GM11168 (cell line): ENCODE results near the gene PCIF1.
"Not testable (repeated sequence)": the region's sequence is repeated elsewhere in the genome, so short reads cannot be mapped to it uniquely, and the experiment has no call there.

Experiments used
- in situ Hi-C: fragments of 300-500 bp; cut with MboI; formaldehyde crosslinking; loops from one replicate; pipeline ENCODE4 v1.12.0; 2022; ENCODE audit warnings: low sequenced_read_pairs; ENCODE audit not compliant: unreplicated experiment

PCIF1 gene

DNA sequence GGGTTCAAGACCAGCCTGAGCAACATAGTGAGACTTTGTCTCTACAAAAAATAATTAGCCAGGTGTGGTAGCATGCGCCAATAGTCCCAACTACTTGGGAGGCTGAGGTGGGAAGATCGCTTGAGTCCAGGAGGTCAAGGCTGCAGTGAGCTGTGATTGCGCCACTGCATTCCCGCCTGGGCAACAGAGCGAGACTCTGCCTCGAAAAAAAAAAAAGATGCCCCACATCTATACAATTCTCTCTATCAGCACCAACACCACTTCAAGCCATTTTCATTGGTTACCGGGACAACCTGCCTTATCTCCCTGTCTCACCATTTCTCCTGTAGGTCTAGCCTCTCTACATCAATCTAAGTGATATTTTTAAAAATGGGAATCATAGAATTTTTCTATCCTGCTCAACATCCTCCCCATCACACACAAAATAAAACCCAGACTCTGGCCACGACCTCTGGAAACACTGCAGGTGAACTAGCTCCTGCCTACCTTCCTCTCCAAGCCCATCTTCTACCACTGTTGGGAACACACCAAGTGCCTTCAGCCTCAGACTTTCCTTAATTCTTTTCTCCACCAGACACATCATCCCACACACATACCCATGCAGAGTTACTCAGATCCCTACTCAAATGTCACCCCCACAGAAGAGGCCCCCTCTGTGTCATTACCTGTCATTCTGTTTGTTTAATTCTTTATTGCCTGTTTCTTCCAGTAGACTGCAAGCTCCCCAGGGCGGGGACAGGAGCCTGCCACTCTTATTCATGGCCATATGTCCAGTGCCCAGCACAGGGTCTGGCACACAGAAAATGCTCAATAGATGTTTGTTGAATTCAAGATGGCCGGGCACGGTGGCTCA, 12.9 kb upstream of the PCIF1 start:
- in situ Hi-C loops: no loop called here

DNA sequence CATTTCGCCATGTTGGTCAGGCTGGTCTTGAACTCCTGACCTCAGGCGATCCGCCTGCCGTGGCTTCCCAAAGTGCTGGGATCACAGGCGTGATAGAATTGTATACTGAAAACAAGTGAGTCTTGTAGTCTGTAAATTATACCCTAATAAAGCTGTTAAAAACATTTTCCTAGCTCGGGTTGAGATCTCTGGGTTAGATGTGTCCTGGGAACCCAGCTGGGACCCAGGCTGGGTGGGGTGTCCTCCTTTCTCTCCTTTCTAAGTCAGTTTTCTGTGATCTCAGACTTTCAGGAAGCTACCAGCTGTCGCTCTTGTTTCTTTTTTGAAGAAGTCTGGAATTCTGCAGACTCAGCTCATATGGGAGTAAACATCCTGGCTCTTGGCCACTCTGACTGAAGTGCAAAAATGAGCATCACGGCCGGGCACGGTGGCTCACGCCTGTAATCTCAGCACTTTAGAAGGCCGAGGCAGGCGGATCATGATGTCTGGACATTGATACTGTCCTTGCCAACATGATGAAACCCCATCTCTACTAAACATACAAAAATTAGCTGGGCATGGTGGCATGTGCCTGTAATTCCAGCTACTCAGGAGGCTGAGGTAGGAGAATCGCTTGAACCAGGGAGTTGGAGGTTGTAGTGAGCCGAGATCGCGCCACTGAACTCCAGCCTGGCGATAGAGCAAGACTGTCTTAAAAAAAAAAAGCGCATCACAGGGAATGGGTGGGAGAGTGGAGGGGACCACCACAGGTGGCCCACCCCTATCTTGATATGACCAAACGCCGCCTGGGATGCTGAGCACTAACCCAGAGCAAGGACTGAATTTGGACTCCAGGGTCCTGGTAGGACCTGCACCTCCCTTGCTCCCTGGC, 9.9 kb upstream of the PCIF1 start:
- in situ Hi-C loops: no loop called here

DNA sequence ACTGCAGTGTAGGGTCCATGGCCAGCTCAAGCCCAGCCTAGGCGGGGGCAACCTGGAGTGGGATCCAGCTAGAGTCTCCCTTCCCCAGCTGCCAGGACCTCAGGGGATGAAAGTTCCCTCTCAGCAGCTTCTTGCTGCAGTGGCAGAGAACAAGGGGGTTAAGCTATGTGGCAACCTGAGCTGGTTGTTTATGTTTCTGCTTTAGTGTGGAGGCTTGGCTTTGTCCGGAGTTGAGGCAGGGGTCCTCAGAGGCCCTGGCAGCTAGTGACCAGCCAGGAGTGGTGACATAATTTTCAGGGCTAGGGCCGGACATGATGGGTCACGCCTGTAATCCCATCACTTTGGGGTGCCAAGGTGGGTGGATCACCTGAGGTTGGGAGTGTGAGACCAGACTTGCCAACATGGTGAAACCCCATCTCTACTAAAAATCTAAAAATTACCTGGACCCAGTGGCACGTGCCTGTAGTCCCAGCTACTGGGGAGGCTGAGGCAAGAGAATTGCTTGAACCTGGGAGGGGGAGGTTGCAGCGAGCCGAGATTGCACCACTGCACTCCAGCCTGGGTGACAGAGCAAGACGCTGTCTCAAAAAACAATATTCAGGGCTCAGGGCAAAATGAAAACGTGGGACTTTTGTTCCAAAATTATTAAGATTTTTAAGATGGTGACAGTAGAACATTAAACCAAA, 8.5 kb upstream of the PCIF1 start:
- in situ Hi-C loops: no loop called here

DNA sequence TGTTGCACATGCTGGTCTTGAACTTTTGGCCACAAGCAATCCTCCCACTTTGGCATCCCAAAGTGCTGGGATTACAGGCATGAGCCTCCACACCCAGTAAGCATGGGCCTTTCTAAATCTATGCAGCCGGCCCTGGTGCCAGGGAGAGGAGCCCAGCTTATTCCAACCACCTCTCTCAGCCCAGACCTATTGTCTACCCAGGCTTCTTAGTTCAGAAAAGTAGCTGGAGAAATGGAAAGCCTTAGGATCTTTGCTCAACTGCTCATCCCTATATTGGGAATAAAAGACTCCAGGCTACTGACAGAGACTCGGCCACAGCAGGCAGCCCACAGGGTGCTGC, 7.8 kb upstream of the PCIF1 start:
- in situ Hi-C loops: no loop called here

DNA sequence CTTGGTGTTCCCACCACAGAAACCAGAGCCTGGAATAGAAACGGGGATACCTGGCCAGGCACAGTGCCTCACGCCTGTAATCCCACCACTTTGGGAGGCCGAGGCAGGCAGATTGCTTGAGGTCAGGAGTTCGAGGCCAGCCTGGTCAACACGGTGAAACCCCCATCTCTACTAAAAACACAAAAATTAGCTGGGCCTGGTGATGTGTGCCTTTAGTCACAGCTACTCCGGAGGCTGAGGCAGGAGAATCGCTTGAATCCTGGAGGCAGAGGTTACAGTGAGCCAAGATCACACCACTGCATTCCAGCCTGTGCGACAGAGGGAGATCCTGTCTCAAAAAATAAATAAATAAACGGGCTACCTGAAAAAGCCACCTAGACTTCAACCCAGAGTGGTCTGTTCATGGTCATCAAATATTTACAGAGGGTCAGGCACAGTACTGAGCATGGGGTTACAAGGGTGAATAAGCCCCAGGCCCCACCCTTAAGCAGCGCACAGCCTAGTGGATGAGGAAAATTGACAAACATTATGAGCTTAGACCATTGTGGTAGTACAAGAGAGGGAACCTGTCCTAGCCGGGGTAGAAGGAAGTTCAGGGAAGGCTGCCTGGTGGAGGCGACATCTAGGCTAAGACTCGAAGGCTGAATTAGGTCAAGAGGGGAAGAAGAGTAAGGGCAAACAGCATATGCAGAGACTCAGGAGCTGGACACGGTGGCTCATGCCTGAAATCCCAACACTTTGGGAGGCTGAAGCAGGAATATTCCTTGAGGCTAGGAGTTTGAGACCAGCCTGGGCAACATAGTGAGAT, 7.2 kb upstream of the PCIF1 start:
- in situ Hi-C loops: no loop called here

DNA sequence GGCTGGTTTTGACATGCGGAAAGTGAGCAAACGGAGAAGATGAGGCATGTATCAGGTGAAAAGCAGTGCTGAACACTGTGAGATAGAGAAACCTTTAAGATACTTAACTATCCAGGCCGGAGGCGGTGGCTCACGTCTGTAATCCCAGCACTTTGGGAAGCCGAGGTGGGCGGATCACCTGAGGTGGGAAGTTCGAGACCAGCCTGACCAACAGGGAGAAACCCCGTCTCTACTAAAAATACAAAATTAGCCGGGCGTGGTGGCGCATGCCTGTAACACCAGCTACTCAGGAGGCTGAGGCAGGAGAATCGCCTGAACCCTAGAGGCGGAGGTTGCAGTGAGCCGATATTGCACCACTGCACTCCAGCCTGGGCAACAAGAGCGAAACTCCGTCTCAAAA, 2.8 kb upstream of the PCIF1 start:
- in situ Hi-C loops: not testable (repeated sequence)

DNA sequence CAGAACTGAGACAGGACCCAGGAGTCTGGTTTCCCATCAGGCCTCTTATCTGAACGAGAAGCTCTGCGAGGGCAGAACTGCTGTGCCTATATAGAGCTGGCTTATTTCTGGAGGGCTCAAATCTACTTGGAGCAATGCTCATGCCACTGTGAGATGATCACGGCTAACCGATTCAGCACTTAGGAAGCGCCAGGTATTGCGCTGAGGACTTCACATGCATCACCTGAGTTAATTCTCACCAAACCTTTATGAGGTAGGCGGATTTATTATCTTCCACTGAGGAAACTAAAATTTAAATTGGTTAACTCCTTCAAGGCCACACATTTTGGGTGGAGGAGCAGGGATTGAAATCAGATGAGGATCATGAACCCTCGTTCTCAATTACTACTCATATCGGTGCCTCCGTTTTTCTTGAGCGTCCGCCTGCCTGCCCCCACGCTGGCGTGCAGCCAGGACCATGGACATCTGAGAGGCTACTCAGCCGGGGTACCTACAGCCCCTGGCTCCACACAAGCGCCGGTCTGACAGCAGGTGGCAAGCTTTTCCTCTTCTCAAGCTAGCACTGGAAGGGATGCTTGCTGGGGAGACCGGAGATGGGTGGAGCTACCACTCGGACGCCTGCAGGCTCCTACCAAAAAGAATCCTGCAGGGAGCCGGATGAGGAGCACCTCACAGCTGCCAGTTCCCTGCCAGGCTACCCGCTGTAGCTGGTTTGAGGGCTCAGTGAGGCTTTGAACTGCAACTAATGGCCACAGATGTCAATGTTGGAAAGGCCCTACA, 1.0 kb upstream of the PCIF1 start:
- in situ Hi-C loops: no loop called here

DNA sequence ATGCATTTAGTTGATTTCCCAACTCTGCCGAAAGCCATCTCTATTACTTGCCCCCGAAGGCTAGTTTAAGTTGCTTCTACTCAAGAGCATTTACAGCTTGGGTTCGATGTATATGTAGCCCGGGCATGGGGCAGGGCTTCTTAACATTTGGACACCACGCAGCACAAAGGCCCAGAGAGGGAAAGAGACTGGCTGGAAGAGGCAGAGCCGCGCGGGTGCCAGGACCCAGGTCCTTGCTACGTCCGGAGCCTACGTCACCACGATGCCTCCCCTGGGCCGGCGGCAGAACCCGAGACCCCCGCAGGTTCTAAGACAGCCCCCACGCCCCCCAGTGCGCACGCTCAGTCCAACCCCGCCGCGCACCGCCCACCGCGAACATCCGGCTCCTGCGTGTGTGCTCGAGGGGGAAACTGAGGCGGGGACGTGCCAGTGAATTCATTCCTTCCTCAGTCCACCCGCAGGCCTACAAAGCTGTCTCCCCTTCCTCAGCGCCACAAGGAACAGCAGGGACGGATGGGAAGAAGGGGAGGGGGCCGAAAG, 367 bp upstream of the PCIF1 start:
- in situ Hi-C loops: no loop called here

DNA sequence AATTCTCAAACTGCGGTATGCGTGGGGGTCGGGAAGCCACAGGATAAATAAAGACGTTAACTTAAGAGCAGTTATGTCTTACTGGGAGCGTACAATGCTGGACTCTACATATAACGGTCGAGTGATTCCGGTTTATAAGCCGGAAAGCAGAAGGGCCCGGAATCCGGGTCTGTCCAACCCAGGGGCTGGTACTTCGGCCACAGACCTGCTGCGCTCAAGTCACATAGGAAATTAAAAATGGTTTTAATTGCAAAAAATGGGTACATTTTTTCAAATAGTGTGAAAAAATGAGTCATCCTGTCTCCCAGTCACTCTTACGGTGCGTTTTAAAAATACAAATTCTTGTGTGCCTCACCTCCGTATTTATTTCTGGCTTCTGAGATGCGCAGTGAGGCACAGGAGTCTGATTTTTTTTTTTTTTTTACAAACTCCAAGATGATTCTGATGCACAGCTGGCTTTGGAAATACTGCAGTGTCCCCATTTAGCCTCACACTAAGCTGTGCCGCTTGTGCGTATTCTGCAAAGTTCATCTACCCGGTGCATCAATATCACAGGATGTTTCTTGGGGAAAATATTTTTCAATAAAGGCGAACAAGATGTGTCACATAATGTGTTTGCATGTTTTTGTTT, 1.0 kb downstream of the PCIF1 start:
- in situ Hi-C loops: no loop called here

DNA sequence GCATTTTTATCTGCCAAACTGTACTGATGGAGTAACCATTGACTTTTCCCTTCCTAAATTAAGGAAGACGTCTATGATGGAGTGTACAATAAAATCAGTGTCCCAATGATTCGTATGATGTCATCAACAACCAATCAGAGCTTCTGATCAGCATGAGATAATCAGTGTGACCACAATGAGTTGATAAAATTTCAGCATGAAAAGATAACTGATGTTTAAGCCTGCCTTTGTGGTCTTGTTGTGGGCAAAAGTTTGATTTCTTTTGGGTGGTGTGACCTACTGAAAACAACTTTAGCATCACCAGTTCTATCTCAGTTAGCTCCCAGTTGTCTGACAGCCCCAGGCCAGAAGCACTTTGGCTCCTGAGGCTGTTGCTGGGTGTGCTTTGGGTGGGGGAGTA, 3.3 kb downstream of the PCIF1 start:
- in situ Hi-C loops: no loop called here

DNA sequence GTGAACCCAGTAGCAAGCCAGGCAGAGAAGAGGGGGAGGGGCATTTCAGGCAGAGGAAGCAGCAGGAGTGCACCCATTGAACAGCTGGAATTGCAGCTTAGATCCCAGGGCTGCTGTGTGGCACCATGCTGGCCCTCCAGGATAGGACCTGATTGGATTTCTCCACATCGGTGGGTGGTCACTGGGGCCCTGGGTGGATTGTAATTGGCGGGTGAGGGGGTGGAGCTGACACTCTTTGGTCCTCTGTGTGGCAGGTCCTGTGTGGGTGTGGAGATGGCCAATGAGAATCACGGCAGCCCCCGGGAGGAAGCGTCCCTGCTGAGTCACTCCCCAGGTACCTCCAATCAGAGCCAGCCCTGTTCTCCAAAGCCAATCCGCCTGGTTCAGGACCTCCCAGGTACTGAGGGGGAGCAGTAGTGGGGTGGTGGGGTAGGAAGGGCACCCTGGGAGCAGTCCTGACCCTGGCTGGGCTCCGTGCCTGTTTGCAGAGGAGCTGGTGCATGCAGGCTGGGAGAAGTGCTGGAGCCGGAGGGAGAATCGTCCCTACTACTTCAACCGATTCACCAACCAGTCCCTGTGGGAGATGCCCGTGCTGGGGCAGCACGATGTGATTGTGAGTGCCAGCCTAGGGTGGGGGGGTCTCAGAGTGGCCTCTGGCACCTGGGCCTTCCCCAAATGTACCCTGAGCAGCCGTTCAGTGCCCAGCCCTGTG, 4.4 kb downstream of the PCIF1 start:
- in situ Hi-C loops: no loop called here

DNA sequence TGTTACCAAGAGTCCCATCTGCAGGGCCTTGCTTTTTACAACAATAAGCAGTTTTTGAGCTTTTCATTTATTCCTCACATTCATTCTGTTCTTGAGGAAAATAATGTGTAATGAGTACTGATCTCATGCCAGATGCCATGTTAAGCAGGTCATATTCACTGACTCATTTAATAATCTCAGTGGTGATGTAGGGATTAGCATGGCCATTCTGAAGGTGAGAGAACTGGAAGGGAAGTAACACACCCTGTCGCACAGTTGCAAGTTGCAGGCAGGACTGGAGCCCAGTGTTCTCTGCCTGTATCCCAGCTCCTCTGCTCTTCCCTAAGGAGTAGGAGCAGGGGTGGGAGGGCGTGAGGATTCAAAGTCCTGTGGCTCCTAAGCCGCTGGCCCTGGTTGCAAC, 5.6 kb downstream of the PCIF1 start:
- in situ Hi-C loops: no loop called here

DNA sequence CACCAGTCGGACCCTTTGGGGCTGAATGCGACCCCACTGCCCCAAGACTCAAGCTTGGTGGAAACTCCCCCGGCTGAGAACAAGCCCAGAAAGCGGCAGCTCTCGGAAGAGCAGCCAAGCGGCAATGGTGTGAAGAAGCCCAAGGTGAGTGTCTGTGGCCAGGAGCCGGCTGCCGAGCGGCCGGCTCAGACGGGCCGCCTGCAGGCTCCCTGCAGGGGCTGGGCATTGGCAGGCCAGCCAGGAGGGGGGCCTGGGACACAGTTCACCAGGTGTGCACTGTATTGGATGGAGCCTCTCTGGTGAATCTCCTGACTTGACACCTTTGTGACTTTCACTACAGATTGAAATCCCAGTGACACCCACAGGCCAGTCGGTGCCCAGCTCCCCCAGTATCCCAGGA, 6.0 kb downstream of the PCIF1 start:
- in situ Hi-C loops: no loop called here

DNA sequence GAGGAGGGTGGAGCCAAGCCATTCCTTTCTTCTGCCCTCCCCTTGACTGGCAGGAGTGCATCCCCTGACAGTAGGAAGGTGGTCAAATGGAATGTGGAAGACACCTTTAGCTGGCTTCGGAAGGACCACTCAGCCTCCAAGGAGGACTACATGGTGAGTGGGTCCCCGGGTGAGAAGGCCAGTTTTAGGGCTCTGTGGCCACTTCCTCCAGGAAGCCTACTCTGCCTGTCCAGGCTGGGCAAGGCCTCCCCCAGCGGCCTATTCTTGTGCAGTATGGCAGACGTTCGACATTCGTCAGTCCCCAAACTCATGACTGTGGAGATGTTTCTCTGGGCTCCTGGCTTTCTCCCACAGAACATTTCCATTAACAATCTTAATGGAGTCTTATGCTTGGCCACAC, 9.1 kb downstream of the PCIF1 start:
- in situ Hi-C loops: no loop called here

DNA sequence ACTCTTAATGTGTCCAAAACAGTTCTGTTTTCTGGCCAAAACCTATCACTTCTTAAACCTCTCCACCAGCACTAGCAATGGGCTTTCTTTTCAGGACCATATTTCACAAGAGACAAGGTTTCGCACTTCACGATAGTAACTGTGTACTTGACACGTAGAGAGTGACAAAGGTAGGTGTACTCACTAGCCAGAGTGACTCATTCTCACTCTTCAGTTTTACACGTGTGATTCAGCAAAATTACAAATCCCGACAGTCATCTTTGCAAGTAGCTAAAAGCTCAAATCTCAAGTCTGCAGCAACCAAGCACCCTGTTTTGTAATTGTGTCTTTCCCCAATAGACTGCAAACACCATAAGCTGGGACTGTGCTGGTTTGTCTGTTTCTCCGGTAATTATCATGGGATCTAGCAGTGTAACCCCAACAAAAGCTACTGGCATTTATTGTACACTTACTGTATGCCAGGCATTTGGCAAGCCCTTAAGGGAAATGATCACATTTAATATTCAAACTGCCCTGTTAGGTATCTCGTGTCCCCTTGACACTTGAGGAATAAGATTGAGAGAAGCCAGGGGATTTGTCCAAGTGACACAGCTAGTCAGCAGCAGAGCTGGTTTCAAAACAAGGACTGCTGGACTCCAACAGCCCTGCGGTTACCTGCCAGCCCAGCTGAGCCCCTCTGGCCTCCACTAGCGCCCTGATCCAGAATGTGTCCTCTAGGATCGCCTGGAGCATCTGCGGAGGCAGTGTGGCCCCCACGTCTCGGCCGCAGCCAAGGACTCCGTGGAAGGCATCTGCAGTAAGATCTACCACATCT, 9.9 kb downstream of the PCIF1 start:
- in situ Hi-C loops: no loop called here

DNA sequence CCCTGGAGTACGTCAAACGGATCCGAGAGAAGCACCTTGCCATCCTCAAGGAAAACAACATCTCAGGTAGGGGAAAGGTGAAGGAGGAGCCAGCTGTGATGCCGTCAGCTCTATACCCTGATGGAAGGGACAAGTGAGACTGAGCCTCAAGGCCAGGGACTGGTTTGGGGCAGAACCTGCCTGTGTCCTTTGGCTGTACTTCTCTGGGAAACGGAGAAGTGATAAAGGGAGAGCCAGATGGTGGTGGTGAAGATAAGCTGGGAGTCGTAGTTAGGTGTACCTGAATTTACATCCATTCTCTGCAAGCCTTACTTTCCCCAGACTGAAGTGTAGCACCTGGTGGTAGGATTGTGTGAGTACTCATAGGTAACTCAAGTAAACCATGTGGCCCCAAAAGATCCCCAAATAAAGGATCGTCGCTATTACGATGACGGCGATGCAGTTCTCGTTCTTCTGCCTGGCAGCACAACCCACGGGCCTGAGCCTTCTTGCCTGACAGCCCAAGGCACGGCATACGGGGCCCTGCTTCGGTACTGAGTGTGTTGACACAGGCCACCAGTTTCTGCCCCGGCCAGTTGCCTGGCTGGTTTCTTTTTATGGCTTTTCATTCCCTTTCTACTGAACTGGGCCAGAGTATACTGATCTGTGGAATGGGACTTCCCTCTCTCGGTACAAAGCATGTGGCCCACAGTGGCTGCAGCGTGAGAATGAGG, 10.6 kb downstream of the PCIF1 start:
- in situ Hi-C loops: no loop called here

DNA sequence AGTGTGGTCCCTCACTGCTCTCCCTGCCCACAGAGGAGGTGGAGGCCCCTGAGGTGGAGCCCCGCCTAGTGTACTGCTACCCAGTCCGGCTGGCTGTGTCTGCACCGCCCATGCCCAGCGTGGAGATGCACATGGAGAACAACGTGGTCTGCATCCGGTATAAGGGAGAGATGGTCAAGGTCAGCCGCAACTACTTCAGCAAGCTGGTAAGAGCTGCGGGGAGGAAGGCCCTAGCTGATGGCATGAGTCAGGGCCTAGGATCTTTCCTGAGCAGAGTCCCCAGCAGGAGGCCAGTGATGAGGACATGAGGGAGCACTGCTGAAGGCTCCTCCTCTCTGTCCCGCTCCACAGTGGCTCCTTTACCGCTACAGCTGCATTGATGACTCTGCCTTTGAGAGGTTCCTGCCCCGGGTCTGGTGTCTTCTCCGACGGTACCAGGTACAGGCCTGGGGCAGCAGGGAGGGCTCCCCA, 11.2 kb downstream of the PCIF1 start:
- in situ Hi-C loops: no loop called here
